Fibroblast of lung (primary cell): ENCODE results near the gene LRMDA. TPM values are rescaled to one million over a fixed set of nuclear protein-coding genes. Genes with fewer than 3 reads are reported as not detected.

Experiments used
- DNase-seq, 2 donors: peaks; one replicate each; pipeline versions ENCODE4 v3.0.0 to v3.0.0-alpha.2; 2010; ENCODE audit warnings: low read depth in 2 of 2
- H2AFZ ChIP-seq: 2 replicates; pipeline ENCODE4 v1.5.1; 2012; ENCODE audit warnings: low read length, control low read depth, inconsistent platforms
- H3K27ac ChIP-seq: 2 replicates; pipeline ENCODE4 v1.5.1; 2011; ENCODE audit warnings: low read length, control low read depth; ENCODE audit not compliant: insufficient read depth
- H3K27me3 ChIP-seq: 2 replicates; pipeline ENCODE4 v1.5.1; 2011; ENCODE audit warnings: mild to moderate bottlenecking, low read length; ENCODE audit not compliant: control insufficient read depth, insufficient read depth
- H3K36me3 ChIP-seq: 2 replicates; pipeline ENCODE4 v1.5.1; 2011; ENCODE audit warnings: low read length; ENCODE audit not compliant: control insufficient read depth, insufficient read depth
- H3K4me1 ChIP-seq: 2 replicates; pipeline ENCODE4 v1.5.1; 2011; ENCODE audit warnings: low read length; ENCODE audit not compliant: control insufficient read depth, insufficient read depth; ENCODE audit errors: extremely low read depth
- H3K4me2 ChIP-seq: 2 replicates; pipeline ENCODE4 v1.5.1; 2011; ENCODE audit warnings: low read length, control low read depth; ENCODE audit not compliant: insufficient read depth; ENCODE audit errors: extremely low read depth
- H3K4me3 ChIP-seq, 4 experiments: fragments of 200-600 bp in 1 of 4; sonication (generic) in 1 of 4; replicated peaks in 1 of 4; 2 replicates each; pipeline ENCODE4 v1.5.1; 2011 to 2016; ENCODE audit warnings: low read length in 4 of 4, low read depth in 3 of 4, mild to moderate bottlenecking in 3 of 4, control low read depth in 2 of 4, inconsistent platforms in 1 of 4, mixed read lengths in 1 of 4; ENCODE audit not compliant: insufficient read depth in 1 of 4; ENCODE audit errors: control extremely low read depth in 1 of 4
- H3K79me2 ChIP-seq: 2 replicates; pipeline ENCODE4 v1.5.1; 2012; ENCODE audit warnings: mild to moderate bottlenecking, low read length, inconsistent platforms; ENCODE audit not compliant: control insufficient read depth, insufficient read depth
- H3K9ac ChIP-seq: 2 replicates; pipeline ENCODE4 v1.5.1; 2011; ENCODE audit warnings: mild to moderate bottlenecking, low read length, control low read depth; ENCODE audit not compliant: insufficient read depth
- H3K9me3 ChIP-seq: 2 replicates; pipeline ENCODE4 v1.5.1; 2012; ENCODE audit warnings: low read depth, low read length; ENCODE audit not compliant: control insufficient read depth, insufficient read depth
- H4K20me1 ChIP-seq: 2 replicates; pipeline ENCODE4 v1.5.1; 2011; ENCODE audit warnings: low read length; ENCODE audit not compliant: control insufficient read depth, insufficient read depth; ENCODE audit errors: extremely low read depth
- CTCF ChIP-seq, 2 donors: IDR thresholded peaks in 1 of 2; conservative IDR thresholded peaks in 1 of 2; 1 replicate in 1 of 2; 2 replicates in 1 of 2; pipeline ENCODE4 v1.5.1; 2011 to 2012; ENCODE audit warnings: low read length in 2 of 2, control low read depth in 1 of 2, inconsistent platforms in 1 of 2, low read depth in 1 of 2, mild to moderate bottlenecking in 1 of 2
- EZH2 ChIP-seq: IDR thresholded peaks from 2 replicates; pipeline ENCODE4 v1.5.1; 2012; ENCODE audit warnings: low read length, control low read depth, mild to moderate bottlenecking; ENCODE audit errors: missing control alignments
- polyA plus RNA-seq, 2 donors: library from polyadenylated mRNA; depleted of rRNA in 1 of 2; stranded (reverse) in 1 of 2; unstranded in 1 of 2; fragments of >200 nt; gene quantifications; 2 replicates each; pipeline ENCODE4 v1.2.1, GENCODE V29; 2011 to 2012; ENCODE audit warnings: missing spikeins in 1 of 2
- total RNA-seq: library from RNA; depleted of rRNA; stranded (reverse); fragments of >200 nt; gene quantifications from 2 replicates; pipeline ENCODE4 v1.2.1, GENCODE V29; 2014

LRMDA gene
- total and polyA plus RNA-seq, 2 donors (not counting 1 experiment from before 2014, with no cell fraction given), result 1.7 to 2.0 TPM

- no peaks in the 10 kb centered on the region for H3K4me1 ChIP-seq
- TF ChIP-seq CTCF (conservative IDR thresholded peaks at IDR 0.05 in 1 of 2, IDR thresholded peaks at IDR 0.05 in 1 of 2; ENCODE audit: low read depth in 1 of 2, low read length in 2 of 2) (no peak), EZH2 (no peak)
These were observed 292.0 kb downstream of the LRMDA start for GRCh38 chr10:75723319-75723980.

GRCh38 chr10:75724047-75724446 is 292.6 kb downstream of the LRMDA start:
- H3K4me1 ChIP-seq, result no peaks in the 10 kb centered on the region
- no peak overlapping the region for H3K27ac ChIP-seq
- H3K9ac ChIP-seq, result no peak overlapping the region
- no peaks in the 10 kb centered on the region for H3K9me3 ChIP-seq
- no peaks in the 10 kb centered on the region for H4K20me1 ChIP-seq
- no peak for TF ChIP-seq EZH2
- TF ChIP-seq CTCF (conservative IDR thresholded peaks at IDR 0.05 in 1 of 2, IDR thresholded peaks at IDR 0.05 in 1 of 2; ENCODE audit: low read depth in 1 of 2, low read length in 2 of 2), result no peak
- H3K79me2 ChIP-seq, result no peaks in the 10 kb centered on the region
- no peak overlapping the region for H2AFZ ChIP-seq
- no peaks in the 10 kb centered on the region for H3K36me3 ChIP-seq
- no peak for DNase-seq
- no peak overlapping the region for H3K4me2 ChIP-seq
- no peak overlapping the region for H3K4me3 ChIP-seq
- no peaks in the 10 kb centered on the region for H3K27me3 ChIP-seq

More at GRCh38 chr10:75723319-75723980, 292.0 kb downstream of the LRMDA start:
- no peak for DNase-seq
- H3K4me2 ChIP-seq, result no peak overlapping the region
- H3K79me2 ChIP-seq, result no peaks in the 10 kb centered on the region
- H2AFZ ChIP-seq, result no peak overlapping the region
- no peaks in the 10 kb centered on the region for H3K36me3 ChIP-seq
- H4K20me1 ChIP-seq, result no peaks in the 10 kb centered on the region
- H3K9me3 ChIP-seq, result no peaks in the 10 kb centered on the region
- no peak overlapping the region for H3K9ac ChIP-seq
- no peaks in the 10 kb centered on the region for H3K27me3 ChIP-seq
- H3K4me3 ChIP-seq, result no peak overlapping the region
- no peak overlapping the region for H3K27ac ChIP-seq

- Histone ChIP-seq H2AFZ (no peak overlapping the region), H3K36me3 (no peaks in the 10 kb centered on the region), H3K4me2 (no peak overlapping the region), H3K9ac (no peak overlapping the region), H3K9me3 (no peaks in the 10 kb centered on the region), H3K27ac (no peak overlapping the region), H3K4me1 (no peaks in the 10 kb centered on the region), H3K4me3 (no peak overlapping the region), H4K20me1 (no peaks in the 10 kb centered on the region), H3K79me2 (no peaks in the 10 kb centered on the region), H3K27me3 (no peaks in the 10 kb centered on the region)
- no peak for TF ChIP-seq EZH2
- no peak for TF ChIP-seq CTCF (conservative IDR thresholded peaks at IDR 0.05 in 1 of 2, IDR thresholded peaks at IDR 0.05 in 1 of 2; ENCODE audit: low read depth in 1 of 2, low read length in 2 of 2)
- no peak for DNase-seq
These were observed 295.4 kb downstream of the LRMDA start for GRCh38 chr10:75726522-75727483.
